Measurements from ENCODE around the gene OPCML.

The OPCML gene

DNA sequence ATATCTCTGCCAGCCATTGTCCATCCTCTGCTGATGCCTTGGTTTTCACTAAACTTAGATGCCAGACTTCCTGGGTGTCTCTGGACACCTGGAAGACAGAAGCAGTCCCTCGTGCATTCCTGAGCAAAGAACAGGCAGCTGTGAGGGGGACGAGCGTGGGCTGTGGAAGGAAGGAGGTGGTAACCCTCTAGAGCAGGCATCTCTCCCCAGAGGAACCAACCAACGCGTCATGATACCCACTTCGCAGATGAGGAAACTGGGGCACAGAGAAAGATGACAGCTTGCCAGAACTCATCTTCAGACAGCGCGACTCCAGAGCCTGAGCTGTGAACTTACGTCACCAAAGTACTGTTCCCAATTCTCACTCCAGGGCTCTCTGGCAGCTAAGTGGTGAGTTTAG lies 123.4 kb downstream of the OPCML start:
- DNase-seq (ENCODE audit: low read depth): no peak

DNA sequence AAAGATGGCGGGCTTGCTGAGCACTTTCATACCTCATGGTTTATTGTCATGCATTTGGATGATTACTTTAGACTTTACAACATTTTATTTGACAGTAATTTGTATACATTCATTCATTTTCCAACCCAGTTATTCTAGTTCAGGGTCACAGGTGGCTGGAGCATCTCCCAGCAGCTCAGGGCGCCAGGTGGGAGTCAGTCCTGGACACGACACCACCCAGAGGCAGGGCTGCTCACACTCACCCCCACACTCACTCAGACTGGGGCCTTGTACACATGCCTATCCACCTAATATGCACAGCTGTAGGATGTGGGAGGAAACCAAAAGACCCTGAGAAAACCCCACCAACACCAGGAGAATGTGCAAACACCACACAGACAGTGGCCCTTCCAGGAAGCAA lies 123.9 kb downstream of the OPCML start:
- no peak for DNase-seq (ENCODE audit: low read depth)

DNA sequence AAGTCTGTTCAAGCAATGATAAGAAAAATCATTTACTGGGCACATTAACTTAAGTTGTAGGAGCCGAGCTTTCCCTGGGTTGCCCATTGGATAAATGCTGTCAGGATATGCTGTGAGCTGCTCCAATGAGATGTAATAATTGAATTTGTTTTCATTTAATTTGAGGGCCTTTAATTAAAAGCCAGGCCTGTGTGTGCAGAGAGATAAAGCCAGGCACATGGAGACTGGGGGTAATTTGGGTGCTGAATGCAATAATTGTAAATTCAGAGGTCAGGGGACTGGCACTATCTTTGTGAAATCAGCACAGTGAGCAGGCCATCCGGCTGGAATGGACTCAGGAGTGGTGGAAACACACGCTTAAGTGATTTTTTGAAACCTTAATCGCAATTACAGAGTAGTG lies 125.8 kb downstream of the OPCML start:
- no peak for DNase-seq (ENCODE audit: low read depth)

DNA sequence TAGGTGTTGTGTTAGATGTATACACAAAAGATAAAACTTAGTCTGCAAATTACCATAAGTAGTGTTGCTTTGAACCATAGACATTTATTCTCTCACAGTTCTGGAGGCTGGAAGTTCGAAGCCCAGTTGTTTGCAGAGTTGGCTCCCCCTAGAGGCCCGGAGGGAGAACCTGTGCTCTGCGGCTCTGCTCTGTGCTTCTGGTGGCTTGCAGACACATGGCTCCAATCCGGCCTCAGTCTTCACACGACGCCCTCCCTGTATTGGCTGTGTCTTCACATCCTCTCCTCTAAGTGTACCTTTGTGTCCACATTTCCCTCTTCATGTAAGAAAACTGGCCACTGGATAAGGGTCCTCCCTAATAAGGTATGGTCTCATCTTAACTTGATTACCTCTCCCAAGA lies 128.4 kb downstream of the OPCML start:
- no peak for DNase-seq (ENCODE audit: low read depth)

DNA sequence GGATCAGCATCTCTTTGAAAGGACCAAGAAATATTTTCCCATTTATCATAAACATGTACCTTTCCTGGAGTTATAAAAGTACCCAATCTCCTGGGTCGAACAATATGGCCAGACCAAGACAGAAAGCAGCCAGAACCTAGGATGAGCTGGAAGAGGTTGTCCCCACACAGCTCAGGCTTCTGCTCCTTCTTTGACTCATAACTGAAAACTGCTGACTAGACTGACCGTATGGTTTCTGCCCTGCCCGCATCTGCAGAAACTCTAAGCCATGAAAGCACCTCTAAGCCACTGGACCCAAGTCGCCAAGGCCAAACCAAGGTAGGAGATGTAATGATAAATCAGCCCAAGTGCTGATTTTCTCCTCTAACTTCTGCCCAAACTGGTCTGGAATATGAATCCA lies 129.8 kb downstream of the OPCML start:
- no peak for DNase-seq (ENCODE audit: low read depth)

DNA sequence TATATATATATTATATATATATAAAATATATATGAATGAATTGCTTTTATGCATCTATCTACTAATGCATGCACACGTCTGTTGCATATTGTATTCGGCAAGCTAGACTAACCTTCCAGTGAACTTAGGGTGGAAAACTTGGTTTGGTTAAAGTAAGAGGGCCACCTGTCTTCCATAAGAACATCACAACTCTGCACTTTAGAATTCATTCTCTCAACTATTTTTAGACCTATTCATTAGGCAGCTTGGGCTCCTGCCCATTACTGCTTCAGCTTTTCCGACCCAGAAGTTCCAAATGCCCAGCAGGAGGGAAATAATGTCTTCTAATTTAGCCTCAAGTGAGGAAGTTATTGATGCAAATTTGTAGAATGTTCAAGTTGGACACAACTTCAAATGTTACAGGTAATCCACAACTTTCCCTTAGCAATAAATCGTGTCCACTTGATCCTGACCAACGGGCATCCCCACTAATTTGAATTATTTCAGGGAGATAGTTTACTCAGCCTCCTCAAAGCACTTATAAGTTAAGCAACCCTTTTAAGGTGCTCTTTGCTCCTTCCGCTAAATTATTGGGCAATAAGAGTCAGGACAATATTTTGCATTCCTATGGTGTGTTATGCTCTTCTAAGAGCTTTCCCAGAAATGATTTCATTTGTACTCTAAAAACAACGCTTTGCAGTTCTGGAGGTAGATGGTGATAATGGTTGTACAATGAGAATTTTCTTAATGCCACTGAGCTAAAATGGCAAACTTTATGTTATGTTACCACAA lies 132.3 kb downstream of the OPCML start:
- no peak for DNase-seq (ENCODE audit: low read depth)

DNA sequence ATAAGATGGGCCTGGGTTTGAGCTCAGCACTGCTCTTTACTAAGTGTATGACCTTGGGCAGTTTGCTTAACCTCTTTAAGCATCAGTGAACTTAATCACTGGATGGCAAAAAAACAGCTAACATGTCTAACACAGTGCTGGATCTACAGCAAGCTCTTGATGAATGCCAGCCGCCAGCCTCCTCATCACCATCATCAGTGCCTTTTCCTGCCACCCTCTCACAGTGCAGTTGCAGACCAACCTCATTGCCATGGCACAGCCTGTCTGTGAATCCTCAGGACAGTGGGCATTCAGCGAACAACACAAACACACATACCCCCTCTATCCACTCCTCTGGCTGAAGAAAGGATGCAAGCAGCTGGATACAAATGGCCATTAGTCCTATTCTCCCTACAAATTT lies 133.0 kb downstream of the OPCML start:
- DNase-seq (ENCODE audit: low read depth): no peak

DNA sequence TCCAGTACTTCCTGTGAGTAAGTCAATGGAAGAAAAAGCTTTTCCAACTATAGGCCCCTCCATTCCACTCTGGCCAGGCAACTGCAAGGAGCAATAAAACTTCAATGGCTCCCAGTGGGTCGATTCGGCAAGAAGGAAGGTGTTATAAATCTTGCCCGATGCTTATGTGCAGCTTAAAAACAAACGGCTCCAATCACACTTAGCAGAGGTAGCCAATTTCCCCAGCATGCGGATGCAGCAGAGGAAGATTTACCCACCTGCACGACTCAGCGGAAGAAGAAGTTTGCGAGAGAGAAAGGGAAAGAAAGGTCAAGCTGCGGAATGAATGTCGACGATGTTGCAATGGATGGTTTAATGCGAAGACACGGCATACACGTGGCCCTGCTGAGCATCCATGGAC lies 141.5 kb downstream of the OPCML start:
- DNase-seq (ENCODE audit: low read depth): no peak

DNA sequence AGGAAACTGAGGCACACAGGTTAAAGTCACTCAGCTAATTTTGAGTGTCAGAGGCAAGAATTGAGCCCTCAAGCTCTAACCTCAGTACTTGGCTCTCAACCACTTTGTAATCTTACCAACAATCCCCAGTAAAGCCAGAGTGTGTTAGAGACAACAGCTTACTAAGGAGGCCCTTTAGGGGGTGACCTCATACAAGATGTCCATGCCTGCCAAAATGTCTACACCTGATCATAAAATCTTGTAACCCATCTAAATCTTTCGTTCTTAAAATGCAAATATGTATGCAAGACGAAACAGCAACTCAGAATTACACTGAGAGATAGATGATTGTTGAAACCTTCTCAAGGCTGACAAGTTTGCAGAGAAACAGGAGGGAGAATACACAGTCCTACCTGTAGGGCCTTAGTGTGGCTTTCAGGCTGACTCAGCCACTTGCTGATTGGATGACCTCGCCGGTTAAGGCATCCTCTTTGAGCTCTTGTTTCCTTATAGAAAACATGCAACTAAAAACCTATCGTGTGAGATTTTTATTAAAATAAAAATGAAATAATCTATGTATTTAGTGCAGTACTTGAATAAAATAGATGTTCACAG lies 143.2 kb downstream of the OPCML start:
- no peak for DNase-seq (ENCODE audit: low read depth)

DNA sequence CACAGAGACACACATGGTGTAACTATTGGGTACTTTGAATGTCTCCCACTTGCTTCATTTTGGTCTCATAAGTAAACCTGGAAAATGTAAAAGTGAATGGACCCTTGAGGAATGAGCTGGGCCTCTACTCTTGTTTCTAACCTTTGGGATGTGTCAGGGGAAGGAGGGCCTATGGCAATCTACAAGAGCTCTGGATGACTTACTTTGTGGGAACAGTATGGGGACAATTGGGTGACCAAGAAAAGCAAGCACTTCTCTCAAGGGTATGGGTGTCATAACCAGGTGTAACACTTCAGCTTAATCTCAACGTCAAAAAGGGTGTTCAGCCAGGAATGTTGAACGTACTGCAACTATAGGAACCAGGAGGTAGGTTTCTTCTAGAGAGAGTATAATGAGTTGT lies 144.0 kb downstream of the OPCML start:
- no peak for DNase-seq (ENCODE audit: low read depth)

DNA sequence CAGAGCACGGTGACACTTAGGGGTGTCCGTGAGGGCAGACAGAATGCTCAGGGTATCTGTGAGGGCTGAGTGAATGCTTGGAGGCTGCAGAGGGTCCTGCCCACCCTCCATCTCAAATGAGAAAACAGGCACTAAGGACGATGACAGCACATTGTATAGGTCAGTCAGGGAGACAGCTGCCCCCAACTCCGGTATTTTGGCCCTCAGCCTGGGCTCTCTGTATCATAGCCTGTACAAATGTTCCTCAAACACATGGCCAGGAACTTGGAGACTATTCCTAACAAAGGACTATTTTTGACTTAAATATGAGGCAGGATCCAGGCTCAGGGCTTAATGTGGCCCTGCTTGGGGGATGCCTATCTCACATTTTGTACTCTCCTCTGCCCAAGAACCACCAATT lies 145.4 kb downstream of the OPCML start:
- no peak for DNase-seq (ENCODE audit: low read depth)

DNA sequence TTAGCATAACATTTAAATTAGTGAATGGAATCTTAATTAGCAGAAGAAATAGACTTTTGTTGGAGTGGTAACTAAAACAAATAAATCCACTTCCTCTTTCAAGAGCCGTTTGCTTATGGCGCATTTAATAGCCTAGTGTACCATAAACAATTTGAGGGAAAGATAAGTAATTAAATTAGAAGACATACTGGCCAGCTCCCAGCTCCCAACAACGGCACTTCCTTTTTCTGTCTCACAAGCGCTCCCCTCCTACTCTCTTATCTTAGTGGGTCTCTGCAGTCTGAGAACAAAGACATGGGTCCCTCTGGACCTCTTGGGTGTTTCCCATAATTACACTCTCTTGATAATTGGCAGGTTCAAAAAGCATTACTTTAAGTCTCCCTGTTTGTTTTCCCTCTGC lies 146.0 kb downstream of the OPCML start:
- DNase-seq (ENCODE audit: low read depth): no peak

DNA sequence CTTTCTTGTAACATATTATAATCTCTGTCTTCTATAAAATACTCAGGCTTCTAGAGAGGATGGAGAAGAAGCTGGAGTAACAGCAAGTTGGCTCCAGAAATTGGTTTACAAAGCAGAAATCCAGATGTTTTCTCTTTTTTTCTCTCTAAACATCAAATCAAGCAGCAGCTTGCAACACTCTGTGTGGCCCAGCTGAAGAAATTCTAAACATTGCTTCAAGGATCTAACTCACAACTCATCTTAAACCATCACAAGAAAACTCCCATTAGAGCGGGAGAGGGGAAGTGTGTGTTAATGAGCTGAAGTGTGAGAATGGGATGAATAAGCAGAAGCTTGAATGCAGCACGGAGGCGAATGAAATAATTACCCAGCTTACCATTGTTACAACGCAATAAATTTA lies 146.5 kb downstream of the OPCML start:
- DNase-seq (ENCODE audit: low read depth): no peak

DNA sequence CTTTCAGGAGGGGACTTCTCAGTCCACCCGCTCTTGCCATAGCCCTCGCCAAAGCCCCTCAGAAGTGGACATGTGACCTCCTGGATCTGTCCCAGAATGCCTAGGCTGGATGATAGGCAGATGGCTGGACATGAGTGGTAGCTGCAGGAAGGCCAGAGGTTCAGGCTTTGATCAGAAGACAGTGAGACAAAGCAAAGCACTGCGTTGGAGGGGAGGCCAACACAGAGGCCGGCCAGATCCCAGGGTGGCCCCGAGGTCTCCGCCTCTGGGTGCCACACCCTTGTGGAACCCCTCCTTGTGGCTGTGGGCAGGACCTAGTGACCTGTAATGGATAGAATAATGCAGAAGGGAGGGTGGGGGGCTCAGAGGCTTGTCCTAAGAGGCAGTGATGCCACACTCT lies 147.6 kb downstream of the OPCML start:
- no peak for DNase-seq (ENCODE audit: low read depth)

DNA sequence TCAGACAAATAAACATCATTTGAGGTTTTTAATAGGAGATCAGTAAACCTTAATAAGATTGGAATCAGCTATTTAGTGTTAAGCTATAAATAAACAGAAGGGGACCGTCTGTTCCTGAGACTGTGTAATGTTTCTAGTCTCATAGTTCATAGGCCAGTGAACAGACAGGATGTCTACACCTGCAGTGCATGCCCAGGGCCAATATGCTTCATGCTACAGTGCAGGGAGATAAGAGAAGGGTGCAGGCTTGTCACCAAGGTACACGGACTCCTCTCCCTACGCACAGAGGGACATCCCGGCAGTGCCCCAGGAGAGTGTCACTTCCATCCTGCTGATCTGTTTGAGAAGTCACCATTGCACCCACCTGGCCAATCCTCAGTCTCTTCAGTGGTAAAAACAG lies 148.6 kb downstream of the OPCML start:
- no peak for DNase-seq (ENCODE audit: low read depth)

DNA sequence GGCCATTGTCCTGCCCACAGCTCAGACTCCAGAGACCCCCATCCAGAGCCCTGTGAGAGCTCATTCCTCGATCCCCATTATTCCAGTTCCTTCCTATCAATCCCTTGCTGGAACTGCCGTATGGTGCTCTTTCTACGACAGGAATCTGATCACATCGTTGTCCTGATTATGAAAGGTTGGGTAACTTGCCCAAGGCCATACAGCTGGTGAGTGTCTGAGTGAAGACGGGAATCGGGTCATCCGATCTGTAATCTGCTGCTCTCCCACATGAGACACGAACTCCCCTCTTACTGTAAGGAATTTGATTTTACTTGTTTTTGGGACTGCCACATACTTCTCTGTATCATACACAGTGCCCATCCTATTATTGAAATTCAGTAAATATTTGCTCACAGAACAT lies 149.1 kb downstream of the OPCML start:
- no peak for DNase-seq (ENCODE audit: low read depth)

DNA sequence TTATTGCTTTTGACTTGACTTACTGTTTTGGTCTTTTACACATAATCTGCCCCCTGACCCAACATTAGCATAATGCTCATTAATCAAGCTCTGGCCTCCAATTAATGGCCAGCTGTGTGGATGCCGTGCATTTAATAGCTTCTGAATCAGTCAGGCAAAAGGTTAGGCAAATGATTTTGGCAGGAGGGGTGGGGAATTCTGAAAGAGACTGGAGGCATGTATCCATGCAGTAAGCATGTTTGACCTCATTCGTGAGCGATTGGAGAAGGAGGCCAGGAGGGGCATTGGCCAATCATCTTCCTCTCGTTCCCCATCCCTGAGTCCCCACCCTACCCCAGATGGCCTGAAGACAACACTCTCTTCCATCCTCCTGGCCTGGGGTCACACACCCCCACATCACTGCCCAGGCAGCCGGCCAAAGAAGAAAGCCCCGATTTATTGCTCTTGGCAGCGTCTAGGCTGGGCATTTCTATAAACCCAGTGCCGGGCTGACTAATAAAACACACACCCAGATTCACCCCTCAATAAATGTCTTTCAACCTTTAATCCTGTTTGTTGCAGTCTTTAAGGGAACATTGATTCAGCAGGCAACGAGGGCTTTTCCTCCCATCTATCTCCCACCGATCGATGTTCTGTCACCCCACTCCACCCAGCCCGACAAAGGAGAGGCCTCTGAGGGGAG lies 150.0 kb downstream of the OPCML start:
- DNase-seq (ENCODE audit: low read depth): no peak

DNA sequence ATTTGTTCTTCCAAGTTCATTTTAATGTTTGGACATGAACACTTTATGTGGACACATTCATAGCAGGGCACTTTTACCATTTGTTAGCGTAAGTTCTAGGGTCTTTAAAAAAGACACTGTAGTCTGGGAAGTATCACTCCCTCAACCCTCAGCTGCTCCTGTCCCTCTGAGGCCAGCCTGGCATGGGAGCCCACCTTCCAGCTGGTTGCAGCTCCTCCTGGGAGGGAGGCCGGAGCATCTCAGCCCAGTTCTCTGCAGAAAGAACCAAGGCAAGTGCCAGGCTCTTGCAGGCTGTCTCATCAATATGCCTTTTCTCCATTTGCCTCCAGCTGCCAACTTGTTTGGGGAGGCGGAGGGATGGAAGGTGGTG lies 150.6 kb downstream of the OPCML start:
- no peak for DNase-seq (ENCODE audit: low read depth)

DNA sequence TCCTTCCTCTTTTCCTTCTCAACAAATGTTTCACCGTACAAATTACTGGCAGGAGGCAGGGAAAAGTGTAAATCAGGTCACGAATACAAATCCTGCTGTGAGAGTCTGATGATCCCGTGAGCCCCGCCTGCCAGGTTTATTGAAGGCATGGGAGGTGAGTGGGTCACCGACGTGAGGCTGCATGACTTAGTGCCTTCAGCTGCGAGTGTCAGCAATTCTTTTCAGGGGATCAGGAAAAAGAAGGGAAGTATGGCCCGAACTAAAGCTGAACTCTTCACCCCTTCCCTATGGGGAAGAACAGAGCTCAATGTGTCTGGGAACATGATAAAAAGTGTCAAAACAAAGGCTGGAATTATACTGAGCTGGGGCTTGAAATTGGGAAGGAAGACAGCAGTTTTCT lies 166.2 kb downstream of the OPCML start:
- no peak for DNase-seq (ENCODE audit: low read depth)

DNA sequence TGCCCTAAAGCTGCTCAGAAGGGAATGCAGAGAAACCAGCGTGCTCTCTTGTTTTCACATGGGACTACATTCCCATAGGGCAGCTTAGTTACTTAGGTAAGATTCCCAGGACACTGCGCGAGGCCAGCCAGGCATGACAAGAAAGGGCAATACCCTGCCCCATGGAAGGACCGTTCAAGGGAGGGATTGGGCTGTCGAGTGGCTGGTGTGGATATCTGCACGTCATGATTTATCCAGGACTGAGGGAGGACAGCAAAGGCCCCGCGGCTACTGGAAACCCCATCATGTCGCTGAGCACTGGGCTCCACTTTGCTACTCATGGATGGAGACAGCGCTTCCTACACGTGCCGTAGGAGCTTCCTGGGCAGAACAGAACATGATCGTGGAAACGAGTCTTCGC lies 169.4 kb downstream of the OPCML start:
- no peak for DNase-seq (ENCODE audit: low read depth)

DNA sequence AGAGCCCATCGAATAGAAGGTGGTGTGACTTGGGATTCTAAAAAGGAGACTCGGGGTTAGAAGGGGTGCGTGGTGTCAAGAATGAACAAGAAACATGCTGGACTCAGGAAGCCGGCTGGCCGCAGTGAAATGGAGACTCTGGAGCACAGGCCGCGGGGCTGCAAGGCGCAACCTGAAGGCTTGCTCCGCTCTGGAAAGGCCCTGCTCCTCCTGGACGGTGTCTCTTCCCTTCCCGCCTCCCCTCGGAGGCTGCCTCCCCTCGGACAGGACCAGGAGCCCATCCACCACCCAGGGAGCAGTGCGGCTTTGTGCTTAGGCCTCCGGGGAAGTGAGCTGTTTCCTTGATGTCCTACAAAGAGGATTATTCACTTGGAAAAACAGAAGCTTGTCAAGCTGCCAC lies 170.1 kb downstream of the OPCML start:
- DNase-seq (ENCODE audit: low read depth): no peak

DNA sequence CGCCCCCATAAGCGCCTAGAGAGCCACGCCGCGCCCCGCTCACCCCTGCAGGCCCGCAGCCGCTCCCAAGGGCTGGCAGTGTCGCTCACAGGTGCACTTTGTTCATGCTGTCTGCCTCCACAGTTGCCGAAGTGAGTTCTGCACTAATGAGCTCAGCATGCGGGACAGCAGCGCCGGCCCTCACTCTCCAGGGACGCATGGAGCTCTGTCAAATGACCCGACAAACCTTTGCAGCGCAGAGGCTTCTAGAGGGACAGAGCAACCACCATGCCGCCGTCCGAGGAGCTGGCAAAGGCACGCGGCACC lies 170.7 kb downstream of the OPCML start:
- DNase-seq (ENCODE audit: low read depth): no peak

DNA sequence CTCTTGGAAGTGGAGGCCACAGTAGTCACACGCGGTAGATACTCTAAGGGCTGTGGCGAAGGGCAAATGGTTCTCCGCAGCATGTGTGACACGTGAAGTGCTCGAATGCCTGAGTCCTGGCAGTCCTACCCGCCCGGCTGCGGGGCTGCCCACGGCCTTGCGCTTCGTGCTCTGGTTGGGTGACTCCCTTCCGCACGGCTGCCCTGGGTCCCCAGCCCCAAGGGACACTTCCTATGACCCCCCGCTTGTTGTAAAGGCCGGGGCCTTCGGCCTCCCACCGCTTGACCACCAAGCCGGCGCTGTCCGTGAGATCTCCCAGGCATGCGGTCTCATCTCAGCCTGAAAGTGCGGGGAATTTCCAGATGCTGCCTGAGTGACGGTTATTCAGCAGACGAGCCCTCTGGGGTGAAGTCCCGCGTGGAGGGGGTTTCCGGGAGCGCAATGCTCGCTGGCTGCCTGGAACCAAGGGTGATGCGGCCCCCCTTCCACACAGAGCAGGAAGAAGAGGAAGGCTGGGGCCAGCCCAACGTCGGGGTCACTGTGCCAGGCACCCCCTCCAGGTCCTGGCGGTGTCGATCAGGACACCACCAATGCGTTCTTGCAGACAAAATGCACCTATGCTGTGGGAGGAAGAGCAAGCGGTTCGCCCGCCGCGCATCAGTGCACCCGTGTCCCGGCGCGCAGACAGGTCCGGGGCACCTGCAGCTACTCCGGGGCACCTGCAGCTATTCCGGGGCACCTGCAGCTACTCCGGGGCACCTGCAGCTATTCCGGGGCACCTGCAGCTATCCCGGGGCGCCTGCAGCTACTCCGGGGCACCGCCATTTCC lies 171.2 kb downstream of the OPCML start:
- DNase-seq (ENCODE audit: low read depth): no peak
